Coronary artery (tissue), 2 donors: Measurements from ENCODE around the gene NSD1.

Experiments used
- DNase-seq: peaks from one replicate; pipeline ENCODE4 v3.0.0-alpha.2; 2017; ENCODE audit warnings: low spot score
- H3K27ac ChIP-seq, 2 donors: fragments of 200-600 bp; sonication (generic); one replicate each; pipeline ENCODE4 v1.5.1; 2016 to 2019
- H3K4me3 ChIP-seq: fragments of 200-600 bp; sonication (generic); 2 replicates; pipeline ENCODE4 v1.5.1; 2016; ENCODE audit warnings: mild to moderate bottlenecking, moderate library complexity
- CTCF ChIP-seq: fragments of 200-600 bp; sonication (generic); IDR thresholded peaks from one replicate; pipeline ENCODE4 v1.5.1; 2019; ENCODE audit warnings: antibody characterized with exemption

Gene NSD1

GRCh38 chr5:177265395-177265794 is 131.8 kb downstream of the NSD1 start:
- Histone ChIP-seq H3K27ac (no peak overlapping the region), H3K4me3 (no peak overlapping the region)
- no peak for DNase-seq
- no peak for TF ChIP-seq CTCF

GRCh38 chr5:177269232-177269895 is 135.8 kb downstream of the NSD1 start:
- no peak overlapping the region for H3K4me3 ChIP-seq
- DNase-seq = no peak
- no peak overlapping the region for H3K27ac ChIP-seq
- TF ChIP-seq CTCF = no peak

- TF ChIP-seq CTCF = no peak
- H3K27ac ChIP-seq = no peak overlapping the region
These were observed 136.4 kb downstream of the NSD1 start for GRCh38 chr5:177269976-177270375.

GRCh38 chr5:177270653-177271052 is 137.1 kb downstream of the NSD1 start:
- no peak for DNase-seq
- TF ChIP-seq CTCF = no peak
- Histone ChIP-seq H3K4me3 (no peak overlapping the region), H3K27ac (no peak overlapping the region)

More at GRCh38 chr5:177269976-177270375, 136.4 kb downstream of the NSD1 start:
- H3K4me3 ChIP-seq = no peak overlapping the region
- DNase-seq = no peak

GRCh38 chr5:177271113-177271512 is 137.5 kb downstream of the NSD1 start:
- no peak overlapping the region for H3K27ac ChIP-seq
- H3K4me3 ChIP-seq = no peak overlapping the region
- no peak for TF ChIP-seq CTCF
- DNase-seq = no peak

GRCh38 chr5:177275883-177276282 is 142.3 kb downstream of the NSD1 start:
- Histone ChIP-seq H3K4me3 (no peak overlapping the region), H3K27ac (no peak overlapping the region)
- DNase-seq = no peak
- no peak for TF ChIP-seq CTCF

- no peak for DNase-seq
- no peak for TF ChIP-seq CTCF
- Histone ChIP-seq H3K27ac (no peak overlapping the region), H3K4me3 (no peak overlapping the region)
These were observed 143.3 kb downstream of the NSD1 start for GRCh38 chr5:177276886-177277285.
